ENCODE data around the gene TNFSF15.

The TNFSF15 gene

GRCh38 chr9:114790521-114790920 lies 15.3 kb downstream of the TNFSF15 start:
- in situ Hi-C loops (cut with MboI; ENCODE audit: low sequenced_read_pairs), result no loop called here

- in situ Hi-C loops (cut with MboI; ENCODE audit: low sequenced_read_pairs), result no loop called here
These were observed 16.8 kb downstream of the TNFSF15 start for GRCh38 chr9:114789006-114789405.

GRCh38 chr9:114787781-114788498 lies 17.9 kb downstream of the TNFSF15 start:
- in situ Hi-C loops (cut with MboI; ENCODE audit: low sequenced_read_pairs), result no loop called here

GRCh38 chr9:114787214-114787613 lies 18.6 kb downstream of the TNFSF15 start:
- in situ Hi-C loops (cut with MboI; ENCODE audit: low sequenced_read_pairs), result no loop called here

- in situ Hi-C loops (cut with MboI; ENCODE audit: low sequenced_read_pairs), result no loop called here
These were observed 19.8 kb downstream of the TNFSF15 start for GRCh38 chr9:114785866-114786650.

DNA sequence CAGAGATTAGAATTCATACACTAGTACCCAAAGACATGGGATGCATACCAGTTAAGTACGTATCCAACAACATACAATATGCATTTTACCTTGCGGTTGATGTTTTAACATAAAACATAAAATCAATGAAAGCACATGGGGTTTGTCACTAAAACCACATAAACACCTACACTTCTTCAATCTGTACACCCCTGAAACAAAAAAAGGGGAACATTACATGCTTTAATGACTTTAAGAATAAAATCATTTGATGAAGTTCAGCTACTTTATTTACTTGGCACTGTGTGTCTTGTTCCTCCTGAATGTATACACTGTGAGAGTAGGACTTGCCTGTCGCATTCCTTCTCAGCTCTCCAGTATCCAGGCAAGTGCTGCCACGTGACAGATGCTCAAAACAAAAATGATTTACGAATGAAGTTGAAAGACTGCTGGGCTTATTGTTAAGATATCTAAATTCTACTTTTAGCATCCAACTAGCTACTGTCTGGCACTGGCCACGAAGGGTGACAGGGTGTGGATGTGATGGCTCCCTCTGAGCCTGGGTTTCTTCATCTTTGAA lies 21.0 kb downstream of the TNFSF15 start:
- in situ Hi-C loops (cut with MboI; ENCODE audit: low sequenced_read_pairs), result no loop called here

DNA sequence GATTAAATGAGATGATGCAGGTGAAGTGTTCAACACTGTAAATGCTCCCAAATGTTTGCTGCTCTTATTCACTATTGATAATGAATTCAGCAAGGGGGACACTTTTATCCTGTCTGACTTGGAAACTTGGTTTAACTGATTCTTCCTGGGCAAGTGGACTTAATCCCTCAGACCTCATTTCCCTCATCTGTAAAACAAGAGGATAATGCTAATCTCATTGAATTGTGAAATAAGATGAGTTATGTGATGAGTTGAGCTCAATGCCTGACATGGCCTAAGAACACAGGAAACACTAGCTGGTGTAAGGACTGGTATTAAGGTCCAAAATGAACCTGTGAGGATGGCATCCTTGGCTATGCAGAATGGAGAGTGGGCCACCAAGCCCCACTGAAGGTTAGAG lies 23.3 kb downstream of the TNFSF15 start:
- in situ Hi-C loops (cut with MboI; ENCODE audit: low sequenced_read_pairs), result no loop called here

- in situ Hi-C loops (cut with MboI; ENCODE audit: low sequenced_read_pairs), result no loop called here
These were observed 26.4 kb downstream of the TNFSF15 start for GRCh38 chr9:114779352-114779845.

- in situ Hi-C loops (cut with MboI; ENCODE audit: low sequenced_read_pairs), result no loop called here
These were observed 27.8 kb downstream of the TNFSF15 start for GRCh38 chr9:114777821-114778609.

- in situ Hi-C loops (cut with MboI; ENCODE audit: low sequenced_read_pairs), result no loop called here
These were observed 29.0 kb downstream of the TNFSF15 start for GRCh38 chr9:114776683-114777399.

GRCh38 chr9:114775981-114776380 lies 29.9 kb downstream of the TNFSF15 start:
- in situ Hi-C loops (cut with MboI; ENCODE audit: low sequenced_read_pairs), result no loop called here

DNA sequence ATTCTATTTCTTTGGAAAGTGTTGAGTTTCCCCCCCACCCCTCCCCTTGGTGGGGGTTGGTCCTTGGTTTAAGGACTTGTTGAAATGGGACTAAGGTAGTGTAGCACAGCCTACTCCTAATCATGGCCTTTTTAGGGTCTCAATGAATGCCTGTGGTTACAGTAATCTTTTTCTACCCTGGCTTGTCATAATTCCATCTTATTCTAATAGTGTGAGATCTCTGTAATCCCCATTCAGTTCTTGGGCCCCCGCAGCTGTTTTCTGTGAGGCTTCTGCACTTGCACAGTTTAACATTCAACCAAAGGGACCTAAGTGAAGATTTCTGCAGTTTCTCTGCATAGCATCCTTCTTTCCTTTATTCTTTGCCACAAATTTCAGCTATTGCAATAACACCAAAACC lies 30.7 kb downstream of the TNFSF15 start:
- in situ Hi-C loops (cut with MboI; ENCODE audit: low sequenced_read_pairs), result no loop called here

DNA sequence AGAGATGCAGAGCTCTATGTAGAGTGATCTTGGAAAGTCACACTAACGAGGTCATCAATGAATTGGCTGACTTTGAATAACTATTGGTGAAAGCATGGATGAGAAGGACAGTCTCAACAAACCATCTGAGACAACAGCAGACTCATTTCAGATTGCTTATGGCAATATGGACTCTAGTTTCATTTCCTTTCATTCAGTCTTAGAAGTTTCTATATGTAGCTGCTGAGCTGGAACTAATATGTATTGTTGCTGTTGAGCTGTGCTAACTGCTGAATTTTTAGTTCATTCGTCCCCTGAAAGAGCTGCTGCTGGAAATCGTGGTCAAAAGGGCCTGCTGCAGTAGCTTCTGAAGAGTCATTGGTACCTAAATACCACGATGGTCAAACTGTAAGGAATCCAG lies 31.3 kb downstream of the TNFSF15 start:
- in situ Hi-C loops (cut with MboI; ENCODE audit: low sequenced_read_pairs), result no loop called here

DNA sequence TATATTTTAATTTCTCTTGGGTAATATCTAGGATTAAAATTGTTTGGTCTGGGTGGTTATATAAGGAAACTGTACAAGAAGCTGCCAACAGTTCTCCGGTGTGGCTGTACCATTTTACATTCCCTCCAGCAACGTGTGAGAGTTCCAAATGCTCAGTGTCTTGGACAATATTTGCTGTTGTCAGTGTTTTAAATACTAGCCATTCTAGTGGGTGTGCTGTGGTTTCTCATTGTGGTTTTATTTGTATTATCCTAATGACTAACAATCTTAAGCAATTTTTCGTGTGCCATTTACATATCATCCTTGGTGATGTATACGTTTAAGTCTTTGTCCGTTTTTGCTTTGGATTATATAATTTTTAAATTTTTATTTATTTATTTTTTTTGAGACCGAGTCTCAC lies 34.0 kb downstream of the TNFSF15 start:
- in situ Hi-C loops (cut with MboI; ENCODE audit: low sequenced_read_pairs), result no loop called here

DNA sequence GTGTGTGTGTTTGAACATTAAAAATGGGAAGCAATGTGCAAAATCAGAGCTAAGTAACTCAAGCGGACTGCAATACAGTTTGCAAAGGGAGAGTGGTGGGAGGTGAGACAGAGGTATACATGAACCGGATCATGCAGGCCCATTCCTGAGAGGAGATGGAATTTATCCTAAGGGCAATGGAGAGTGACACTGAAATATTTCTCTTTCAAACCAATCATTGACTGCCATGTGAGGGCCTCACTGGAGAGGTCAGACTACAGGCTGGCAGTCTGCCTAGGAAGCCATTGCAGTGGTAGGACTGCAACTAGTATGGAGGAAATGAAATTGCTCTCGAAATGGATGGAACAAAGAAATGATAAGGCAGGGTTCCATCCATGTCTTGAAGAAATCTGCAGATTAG lies 34.8 kb downstream of the TNFSF15 start:
- in situ Hi-C loops (cut with MboI; ENCODE audit: low sequenced_read_pairs), result no loop called here

- in situ Hi-C loops (cut with MboI; ENCODE audit: low sequenced_read_pairs), result no loop called here
These were observed 36.2 kb downstream of the TNFSF15 start for GRCh38 chr9:114769624-114770023.

DNA sequence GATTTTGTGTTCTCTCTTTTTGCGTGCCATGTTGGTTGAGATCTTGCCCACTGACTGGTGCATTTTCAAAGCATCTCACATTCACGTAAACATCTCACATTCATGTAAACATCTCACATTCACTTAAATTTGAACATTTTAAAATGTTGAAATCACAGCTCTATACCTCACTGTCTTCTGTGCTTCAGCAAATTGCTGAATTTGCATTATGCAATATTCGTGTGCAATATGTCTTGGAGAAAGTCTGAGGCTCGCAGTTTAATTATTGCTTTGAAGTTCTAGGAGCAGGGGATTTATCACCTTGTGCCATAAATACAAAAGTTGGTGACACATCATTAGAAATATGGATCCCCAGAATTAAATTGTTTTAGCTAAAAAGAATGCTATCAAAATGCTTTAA lies 42.6 kb downstream of the TNFSF15 start:
- in situ Hi-C loops (cut with MboI; ENCODE audit: low sequenced_read_pairs), result no loop called here

- in situ Hi-C loops (cut with MboI; ENCODE audit: low sequenced_read_pairs), result no loop called here
These were observed 44.3 kb downstream of the TNFSF15 start for GRCh38 chr9:114761523-114761922.

DNA sequence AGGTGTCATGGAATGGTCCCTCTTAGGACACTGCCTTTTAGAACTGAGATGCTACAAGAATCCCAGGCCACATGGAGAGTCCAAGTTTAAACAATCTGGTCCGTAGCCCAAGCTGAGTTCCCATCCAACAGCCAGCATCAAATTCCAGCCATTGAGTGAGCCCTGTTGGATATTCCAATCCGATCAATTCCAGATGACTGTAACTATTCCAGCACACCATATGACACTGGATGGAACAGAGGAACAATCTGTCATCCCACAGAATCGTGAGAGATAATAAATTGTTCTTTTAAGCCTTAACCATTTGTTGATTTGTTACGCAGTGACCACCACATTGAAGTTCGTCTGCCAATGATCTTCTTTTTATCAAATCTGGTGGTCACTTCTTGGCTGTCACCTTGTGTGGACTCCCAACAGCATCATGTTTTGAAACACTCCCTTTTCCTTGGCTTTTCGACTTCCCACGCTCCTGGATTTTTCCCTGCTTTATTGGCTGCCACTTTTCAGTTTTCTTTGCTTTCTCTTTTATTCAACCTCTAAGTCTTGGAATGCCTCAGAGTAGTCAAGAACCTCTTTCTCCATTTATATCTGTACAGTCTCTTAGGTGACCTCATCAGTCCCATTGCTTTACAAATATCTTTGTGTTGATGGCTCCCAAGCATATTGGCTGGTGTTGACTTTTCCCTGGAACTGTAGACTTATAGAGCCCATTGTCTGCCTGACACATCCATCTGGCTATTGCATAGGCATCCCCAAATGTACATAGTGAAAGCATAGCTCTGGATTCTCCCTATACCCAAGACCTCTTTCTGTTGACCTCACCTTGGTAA lies 46.1 kb downstream of the TNFSF15 start:
- in situ Hi-C loops (cut with MboI; ENCODE audit: low sequenced_read_pairs), result no loop called here

DNA sequence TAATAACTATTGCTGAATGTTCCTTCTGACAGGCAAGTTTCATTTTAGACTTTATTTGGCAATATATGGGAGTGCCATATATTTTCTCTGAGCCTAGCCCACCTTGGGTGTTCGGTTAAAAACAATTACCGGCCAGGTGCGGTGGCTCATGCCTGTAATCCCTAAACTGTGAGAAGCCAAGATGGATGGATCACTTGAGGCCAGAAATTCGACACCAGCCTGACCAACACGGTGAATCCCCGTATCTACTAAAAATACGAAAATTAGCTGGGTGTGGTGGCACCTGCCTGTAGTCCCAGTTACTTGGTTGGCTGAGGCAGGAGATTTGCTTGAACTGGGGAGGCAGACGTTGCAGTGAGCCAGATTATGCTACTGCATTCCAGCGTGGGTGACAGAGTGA lies 47.9 kb downstream of the TNFSF15 start:
- in situ Hi-C loops (cut with MboI; ENCODE audit: low sequenced_read_pairs), result no loop called here

Data from HL-60/S4 (cell line).